ENCODE data around the gene RGS7. TPM values are rescaled to one million over a fixed set of nuclear protein-coding genes. Genes with fewer than 3 reads are reported as not detected.

The RGS7 gene
- total RNA-seq = not detected in 2 replicates

GRCh38 chr1:241356519-241357365 is at the start of gene RGS7:
Gene RGS7 (minus strand): TSS chr1:241357205.

Other genes with a start within 250 kb of the RGS7 start
- 46.3 and 53.8 TPM in 2 replicates for gene FH, start 162.6 kb upstream of the RGS7 start, total RNA-seq
- gene KMO, start 175.2 kb upstream of the RGS7 start, total RNA-seq = not detected in 2 replicates